SKM-1 treated with dmso at 0.1 percent for 144 hours (cell line): ENCODE results near the gene HOXC11.

Experiments
- DNase-seq: peaks from one replicate; lab custom pipeline; 2025; ENCODE audit not compliant: unreplicated experiment; lab: John Stamatoyannopoulos, UW

The HOXC11 gene

GRCh38 chr12:53956914-53957536 lies 15.9 kb upstream of the HOXC11 start:
- no peak for DNase-seq

- no peak for DNase-seq
Observed at GRCh38 chr12:53958128-53958527, 14.8 kb upstream of the HOXC11 start.

- no peak for DNase-seq
Observed at GRCh38 chr12:53959314-53959713, 13.6 kb upstream of the HOXC11 start.

- no peak for DNase-seq
Observed at GRCh38 chr12:53960187-53961024, 12.5 kb upstream of the HOXC11 start.

DNA sequence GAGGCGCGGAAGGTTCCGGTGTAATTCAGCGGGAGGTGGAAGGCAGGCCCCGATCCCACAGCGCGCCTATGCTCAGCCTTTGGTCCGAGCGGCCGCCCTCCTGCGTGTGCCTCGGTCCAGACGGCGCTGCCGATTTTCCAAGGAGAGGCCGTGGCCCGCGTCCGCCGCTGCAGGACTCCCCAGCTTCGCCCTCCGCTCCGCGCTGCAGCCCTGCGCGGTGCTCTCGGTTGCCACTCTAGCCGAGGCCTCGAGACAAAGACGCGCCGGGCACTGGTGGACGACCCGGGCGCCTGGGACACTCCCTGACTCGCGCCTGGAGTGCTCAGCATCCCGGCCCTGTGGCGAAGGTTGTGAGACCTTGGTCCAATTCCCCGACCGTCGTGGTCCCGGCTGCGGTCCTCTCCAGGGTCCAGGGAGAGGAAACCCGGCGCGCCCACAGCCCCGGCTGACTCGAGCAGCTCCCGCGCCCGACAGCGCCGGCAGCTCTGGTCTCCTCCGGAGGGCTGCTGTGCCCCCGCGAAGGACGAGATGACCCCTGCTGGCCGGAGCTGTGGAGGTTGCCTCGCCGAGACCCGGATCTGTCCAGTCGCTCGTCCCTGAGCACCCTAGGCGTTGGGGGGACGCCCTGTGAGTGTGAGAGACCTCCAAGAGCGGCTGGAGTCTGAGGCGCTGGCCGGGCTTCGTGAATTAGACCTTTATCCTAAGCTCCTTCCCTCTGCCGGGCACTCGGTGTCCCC lies 11.7 kb upstream of the HOXC11 start:
- DNase-seq, result no peak

DNA sequence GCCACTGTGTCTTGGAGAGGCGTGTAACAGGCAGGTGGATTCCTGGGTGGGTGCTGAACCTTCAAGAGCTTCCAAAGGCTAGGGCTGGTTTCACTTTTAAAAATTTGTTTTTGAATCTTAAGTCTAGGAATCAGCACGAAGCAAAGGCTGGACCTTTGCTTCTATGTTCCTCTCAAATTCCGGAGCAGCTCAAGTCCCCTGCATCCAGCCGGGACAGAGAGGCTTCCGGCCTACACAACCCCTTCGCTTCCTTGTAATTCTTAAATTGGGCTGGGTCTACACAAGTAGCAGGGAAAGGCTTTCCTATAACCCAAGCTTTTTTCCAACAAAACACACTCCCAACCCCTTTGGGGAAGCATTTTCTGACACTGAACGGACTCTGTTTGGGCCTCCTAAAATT lies 9.9 kb upstream of the HOXC11 start:
- no peak for DNase-seq

DNA sequence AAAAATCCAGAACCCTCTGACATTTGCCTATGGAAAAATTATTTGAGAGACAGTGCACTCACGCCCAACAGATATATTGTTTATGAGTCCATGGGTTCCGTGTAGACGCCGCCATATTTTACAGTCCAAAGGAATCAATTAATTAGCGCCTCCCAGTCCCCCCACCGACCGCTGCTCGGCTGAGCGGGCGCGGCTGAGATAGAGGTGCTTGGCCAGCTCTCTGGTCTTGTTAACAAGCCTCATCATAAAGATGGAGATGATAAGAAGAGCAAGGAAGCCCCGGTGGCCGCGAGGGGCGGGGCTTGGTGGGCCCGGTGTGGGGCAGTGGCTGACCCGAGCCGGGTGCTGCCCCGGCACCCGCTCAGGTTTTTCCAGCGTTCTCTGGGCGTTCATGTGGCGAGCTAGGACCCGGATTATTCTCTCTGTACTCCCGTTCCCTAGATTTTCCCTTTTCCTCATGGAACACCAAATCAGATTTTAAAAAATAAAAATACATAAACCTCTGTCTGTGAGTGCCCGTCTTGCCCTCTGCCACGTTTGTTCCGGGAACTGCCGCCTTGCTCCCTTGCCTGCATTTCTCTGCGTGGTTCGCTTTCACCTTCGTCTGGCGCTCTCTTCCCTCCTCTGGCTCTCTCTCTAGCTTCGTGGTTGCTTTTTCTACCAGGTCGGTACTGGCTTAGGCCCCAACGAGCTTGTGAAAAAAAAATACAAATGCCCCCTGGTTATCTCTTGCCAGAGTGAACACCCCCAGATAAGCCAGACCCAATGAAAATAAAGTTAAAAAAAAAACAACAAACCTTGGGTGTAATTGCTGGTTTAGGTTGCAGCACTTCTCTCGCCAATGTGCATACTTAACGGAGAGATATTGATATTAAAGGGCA lies 9.3 kb upstream of the HOXC11 start:
- no peak for DNase-seq

GRCh38 chr12:53964315-53964713 lies 8.6 kb upstream of the HOXC11 start:
- DNase-seq, result no peak

DNA sequence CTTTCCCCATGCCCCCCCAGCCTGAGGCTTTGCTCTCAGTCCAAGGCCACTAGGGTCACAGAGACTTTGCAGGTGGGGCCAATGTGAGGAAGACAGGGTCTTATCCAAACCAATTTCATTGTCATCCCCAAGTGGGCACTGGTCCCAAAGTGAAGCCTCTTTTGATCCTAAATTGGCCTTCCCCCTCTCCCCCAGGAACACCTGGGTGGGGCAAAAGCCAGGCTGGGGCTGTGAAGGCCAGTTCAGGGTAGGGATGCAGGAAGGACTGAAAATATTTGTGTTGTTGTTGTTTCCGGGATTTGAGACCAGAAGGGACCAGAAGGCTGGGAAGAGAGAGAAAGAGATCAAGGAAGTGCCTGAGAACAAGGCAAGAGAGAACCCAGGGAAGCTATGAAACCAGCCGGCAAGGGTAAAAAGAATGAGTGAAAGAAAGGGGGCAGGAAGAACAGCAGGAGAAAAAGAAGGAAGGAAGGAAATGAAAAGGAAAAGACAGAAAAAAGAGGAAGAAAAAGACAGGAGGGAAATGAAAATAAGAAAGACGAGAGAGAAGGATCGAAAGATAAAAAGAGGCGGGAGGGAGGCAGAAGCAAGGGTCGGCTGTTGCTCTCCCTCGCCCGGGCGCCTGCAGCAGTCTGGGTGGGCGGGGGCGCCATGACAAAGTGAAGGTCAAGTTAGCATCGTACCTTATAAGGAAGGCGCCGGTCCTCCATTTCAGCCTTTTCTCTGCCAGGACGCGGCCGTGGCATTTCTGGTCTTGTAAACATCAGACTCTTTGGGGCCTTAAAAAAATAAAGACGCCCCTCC lies 7.4 kb upstream of the HOXC11 start:
- DNase-seq, result no peak

GRCh38 chr12:53966085-53966384 lies 6.9 kb upstream of the HOXC11 start:
- no peak for DNase-seq

- no peak for DNase-seq
Observed at GRCh38 chr12:53966385-53967133, 6.4 kb upstream of the HOXC11 start.

DNA sequence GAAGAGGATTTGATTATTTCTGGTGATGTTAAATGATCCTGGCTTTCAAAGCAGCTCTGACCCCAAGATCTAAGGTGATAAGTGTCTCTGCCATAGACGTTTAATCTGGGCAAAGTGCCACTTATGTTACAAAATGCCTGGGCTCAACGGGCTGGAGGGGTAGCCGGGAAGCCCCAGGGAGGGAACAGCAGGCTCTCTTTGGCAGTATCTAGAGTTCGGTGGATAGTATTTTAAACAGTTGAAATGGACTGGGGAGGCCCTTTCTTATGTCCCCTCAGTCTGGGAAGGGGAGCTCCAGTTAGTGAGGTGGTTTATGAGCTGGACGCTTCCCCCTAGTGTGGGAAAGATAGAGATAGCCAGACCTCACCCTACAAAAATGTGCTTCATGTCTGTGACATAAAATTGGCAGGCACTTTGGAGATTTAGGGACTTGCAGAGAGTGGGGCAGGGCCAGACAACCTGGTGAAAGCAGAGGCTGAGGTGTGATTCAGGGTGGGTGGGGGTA lies 5.5 kb upstream of the HOXC11 start:
- no peak for DNase-seq

DNA sequence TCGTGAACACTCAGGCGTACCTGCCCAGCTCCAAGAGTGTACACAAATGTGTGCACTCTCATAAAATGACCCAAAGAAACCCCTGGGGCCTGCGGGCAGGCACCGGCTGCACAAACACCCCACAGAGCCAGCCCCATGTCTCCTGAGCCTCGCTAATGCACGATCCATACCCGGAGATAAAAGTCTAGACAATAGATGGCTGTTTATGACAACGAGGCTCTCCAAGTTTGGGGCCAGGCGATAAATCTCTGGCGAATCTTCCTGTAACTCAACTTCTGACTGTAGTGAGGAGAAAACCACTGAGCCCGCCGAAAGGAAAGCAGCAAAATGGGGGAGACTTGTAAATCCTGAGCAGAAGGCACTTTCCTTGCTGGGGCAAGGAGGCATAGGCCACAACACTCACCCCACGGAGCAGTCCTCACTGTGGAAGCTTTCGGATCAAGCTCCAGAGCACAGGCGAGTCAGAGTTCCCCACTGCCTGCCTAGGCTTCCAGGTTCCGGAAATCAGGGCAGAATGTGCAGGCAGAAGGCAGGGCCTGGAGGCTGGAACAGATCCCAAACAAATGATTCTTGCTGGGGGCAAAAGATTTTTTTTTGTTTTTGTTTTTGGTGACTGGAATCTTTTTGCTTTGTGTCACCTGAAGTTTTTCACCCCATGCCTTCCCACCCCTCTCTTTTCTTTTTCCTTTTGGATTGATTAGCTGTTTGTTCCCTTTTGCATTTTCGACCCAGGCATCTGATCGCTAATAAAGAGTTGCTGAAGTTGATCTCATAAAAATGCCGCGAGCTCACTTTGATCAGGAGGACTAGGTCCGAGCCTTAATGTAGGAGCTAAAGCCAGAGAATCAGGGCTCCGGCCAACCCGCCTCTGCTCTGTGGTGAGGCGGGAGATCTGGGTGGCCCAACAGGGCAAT lies 4.5 kb upstream of the HOXC11 start:
- DNase-seq, result no peak

DNA sequence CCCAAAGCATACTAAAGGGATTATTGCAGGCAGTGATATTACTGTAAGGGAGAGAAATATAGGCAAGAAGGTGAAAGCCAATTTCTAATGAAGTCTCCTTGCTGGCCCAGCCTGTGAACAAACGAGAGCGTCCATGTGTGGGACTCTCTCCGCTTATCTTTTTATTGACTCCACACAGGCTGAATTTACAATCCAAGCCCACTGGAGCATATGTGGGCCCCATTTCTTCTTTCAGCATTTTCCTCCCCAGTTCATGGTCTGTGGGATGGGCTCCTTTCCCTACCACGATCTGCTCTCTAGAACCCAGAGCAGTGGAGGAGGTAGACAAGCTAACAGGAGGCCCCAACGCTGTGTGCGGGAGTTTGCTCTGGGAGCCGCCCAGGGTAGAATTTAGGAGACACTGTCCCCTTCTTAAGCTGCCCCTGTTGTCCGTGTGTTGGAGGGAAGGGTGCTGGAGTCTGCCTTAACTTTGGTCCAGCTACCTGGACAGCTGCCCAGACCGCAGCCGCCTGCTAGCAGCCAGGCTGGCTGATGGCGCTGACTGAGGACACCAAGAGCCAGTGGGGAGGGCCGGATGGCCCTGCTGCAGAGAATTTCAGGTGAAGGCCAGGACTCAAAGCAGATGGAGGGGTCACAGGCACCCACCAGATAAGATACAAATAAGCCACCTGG lies 3.2 kb upstream of the HOXC11 start:
- DNase-seq, result no peak

DNA sequence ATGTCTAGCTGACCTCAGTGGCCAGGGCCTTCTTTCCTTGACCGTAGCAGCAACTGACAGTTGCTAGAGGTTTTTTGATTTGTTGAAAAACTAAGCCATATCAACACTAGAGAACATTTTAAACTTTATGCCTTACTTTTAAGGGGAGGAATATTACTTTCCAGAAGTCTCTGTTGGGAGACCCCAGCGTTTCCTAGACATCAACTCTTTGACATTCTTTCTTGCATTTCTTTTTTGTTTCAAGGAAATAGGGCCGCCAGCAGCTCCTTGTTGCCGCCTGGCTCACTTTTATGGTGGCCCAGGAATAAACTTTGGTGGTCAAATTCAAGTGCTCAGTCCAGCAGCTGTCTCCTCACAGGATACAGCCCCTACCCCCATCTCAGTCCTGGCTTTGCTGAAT lies 2.5 kb upstream of the HOXC11 start:
- no peak for DNase-seq

GRCh38 chr12:53971129-53971528 lies 1.8 kb upstream of the HOXC11 start:
- no peak for DNase-seq

GRCh38 chr12:53971686-53972085 lies 1.2 kb upstream of the HOXC11 start:
- no peak for DNase-seq

- DNase-seq, result no peak
Observed at GRCh38 chr12:53972152-53972702, 699 bp upstream of the HOXC11 start.
